SK-N-SH treated with all-trans-retinoic acid at 6 μM for 48 hours (cell line): Measurements from ENCODE around the gene PXDC1.

Experiments
- ATAC-seq: fragments of 200-7000 bp; cut with Tn5 transposase; 3 replicates; pipeline ENCODE4 v1.9.1; 2020; ENCODE audit warnings: mild to moderate bottlenecking, moderate library complexity
- ARNTL ChIP-seq: fragments of 450-650 bp; formaldehyde crosslinking; IDR thresholded peaks from 2 replicates; pipeline ENCODE4 v1.5.0; 2020; ENCODE audit warnings: low read depth, mild to moderate bottlenecking, moderate library complexity, borderline replicate concordance
- BACH2 ChIP-seq: fragments of 250-450 bp; sonication (Bioruptor Pico); IDR thresholded peaks from 2 replicates; pipeline ENCODE4 v1.9.0; 2021; ENCODE audit warnings: mild to moderate bottlenecking, borderline replicate concordance
- CSDC2 ChIP-seq: fragments of 250-450 bp; sonication (Bioruptor Pico); IDR thresholded peaks from 2 replicates; pipeline ENCODE4 v1.5.0; 2020; ENCODE audit warnings: mild to moderate bottlenecking, moderate library complexity
- ESRRG ChIP-seq: fragments of 250-450 bp; sonication (Bioruptor Pico); IDR thresholded peaks from 2 replicates; pipeline ENCODE4 v1.6.1; 2021; ENCODE audit warnings: mild to moderate bottlenecking
- GLIS3 ChIP-seq: fragments of 250-450 bp; sonication (Bioruptor Pico); IDR thresholded peaks from 2 replicates; pipeline ENCODE4 v1.5.0; 2020; ENCODE audit warnings: mild to moderate bottlenecking, moderate library complexity
- ISL1 ChIP-seq: fragments of 250-450 bp; sonication (Bioruptor Pico); IDR thresholded peaks from 2 replicates; pipeline ENCODE4 v2.1.2; 2022; ENCODE audit warnings: mild to moderate bottlenecking, moderate library complexity
- OSR1 ChIP-seq: fragments of 250-450 bp; sonication (Bioruptor Pico); IDR thresholded peaks from 2 replicates; pipeline ENCODE4 v1.8.0; 2022; ENCODE audit warnings: moderate library complexity, mild to moderate bottlenecking, inconsistent platforms
- PPARA ChIP-seq: fragments of 250-450 bp; sonication (Bioruptor Pico); IDR thresholded peaks from 2 replicates; pipeline ENCODE4 v1.5.0; 2020; ENCODE audit warnings: mild to moderate bottlenecking, borderline replicate concordance
- RARB ChIP-seq: fragments of 250-450 bp; sonication (Bioruptor Pico); IDR thresholded peaks from 2 replicates; pipeline ENCODE4 v1.8.0; 2021; ENCODE audit warnings: mild to moderate bottlenecking, moderate library complexity
- SNAI2 ChIP-seq: fragments of 250-450 bp; sonication (Bioruptor Pico); IDR thresholded peaks from 2 replicates; pipeline ENCODE4 v1.5.0; 2020; ENCODE audit warnings: mild to moderate bottlenecking, moderate library complexity
- TCF4 ChIP-seq: fragments of 250-450 bp; sonication (Bioruptor Pico); IDR thresholded peaks from 2 replicates; pipeline ENCODE4 v1.8.0; 2021; ENCODE audit warnings: mild to moderate bottlenecking, moderate library complexity, borderline replicate concordance
- TOX ChIP-seq: fragments of 250-450 bp; sonication (Bioruptor Pico); IDR thresholded peaks from 2 replicates; pipeline ENCODE4 v1.8.0; 2021; ENCODE audit warnings: mild to moderate bottlenecking, moderate library complexity, borderline replicate concordance
- ZC3H10 ChIP-seq: fragments of 250-450 bp; sonication (Bioruptor Pico); IDR thresholded peaks from 2 replicates; pipeline ENCODE4 v1.5.1; 2021; ENCODE audit warnings: mild to moderate bottlenecking, moderate library complexity
- ZFP3 ChIP-seq: fragments of 250-450 bp; sonication (Bioruptor Pico); IDR thresholded peaks from 2 replicates; pipeline ENCODE4 v1.5.0; 2020; ENCODE audit warnings: mild to moderate bottlenecking, moderate library complexity
- ZFP30 ChIP-seq: fragments of 450-650 bp; formaldehyde crosslinking; IDR thresholded peaks from 2 replicates; pipeline ENCODE4 v1.5.0; 2022; ENCODE audit warnings: mild to moderate bottlenecking, moderate library complexity
- ZNF565 ChIP-seq: fragments of 450-650 bp; formaldehyde crosslinking; conservative IDR thresholded peaks from 2 replicates; pipeline ENCODE4 v1.5.0; 2020; ENCODE audit warnings: low read depth, mild to moderate bottlenecking, moderate library complexity
- ZNF70 ChIP-seq: fragments of 450-650 bp; formaldehyde crosslinking; IDR thresholded peaks from 2 replicates; pipeline ENCODE4 v1.5.0; 2020; ENCODE audit warnings: mild to moderate bottlenecking, moderate library complexity
- ZNF8 ChIP-seq: fragments of 450-650 bp; formaldehyde crosslinking; IDR thresholded peaks from 2 replicates; pipeline ENCODE4 v1.5.0; 2020; ENCODE audit warnings: mild to moderate bottlenecking, moderate library complexity
- TF ChIP-seq, protein P1 (sequence below): fragments of 250-450 bp; sonication (Bioruptor Pico); IDR thresholded peaks from 2 replicates; pipeline ENCODE4 v1.5.1; 2020; ENCODE audit warnings: low read depth, mild to moderate bottlenecking, moderate library complexity
- TF ChIP-seq, protein P2 (sequence below): fragments of 250-450 bp; sonication (Bioruptor Pico); IDR thresholded peaks from 2 replicates; pipeline ENCODE4 v1.5.0; 2020; ENCODE audit warnings: mild to moderate bottlenecking, moderate library complexity
- TF ChIP-seq, protein P3 (sequence below): fragments of 250-450 bp; sonication (Bioruptor Pico); IDR thresholded peaks from 2 replicates; pipeline ENCODE4 v1.8.0; 2020; ENCODE audit warnings: mild to moderate bottlenecking, moderate library complexity, borderline replicate concordance
- TF ChIP-seq, protein P4 (sequence below): fragments of 250-450 bp; sonication (Bioruptor Pico); IDR thresholded peaks from 2 replicates; pipeline ENCODE4 v1.8.0; 2021; ENCODE audit warnings: low read depth, mild to moderate bottlenecking, moderate library complexity, borderline replicate concordance
- TF ChIP-seq, protein P5 (sequence below): fragments of 250-450 bp; sonication (Bioruptor Pico); IDR thresholded peaks from 2 replicates; pipeline ENCODE4 v1.5.1; 2021; ENCODE audit warnings: mild to moderate bottlenecking, moderate library complexity

PXDC1 gene

DNA sequence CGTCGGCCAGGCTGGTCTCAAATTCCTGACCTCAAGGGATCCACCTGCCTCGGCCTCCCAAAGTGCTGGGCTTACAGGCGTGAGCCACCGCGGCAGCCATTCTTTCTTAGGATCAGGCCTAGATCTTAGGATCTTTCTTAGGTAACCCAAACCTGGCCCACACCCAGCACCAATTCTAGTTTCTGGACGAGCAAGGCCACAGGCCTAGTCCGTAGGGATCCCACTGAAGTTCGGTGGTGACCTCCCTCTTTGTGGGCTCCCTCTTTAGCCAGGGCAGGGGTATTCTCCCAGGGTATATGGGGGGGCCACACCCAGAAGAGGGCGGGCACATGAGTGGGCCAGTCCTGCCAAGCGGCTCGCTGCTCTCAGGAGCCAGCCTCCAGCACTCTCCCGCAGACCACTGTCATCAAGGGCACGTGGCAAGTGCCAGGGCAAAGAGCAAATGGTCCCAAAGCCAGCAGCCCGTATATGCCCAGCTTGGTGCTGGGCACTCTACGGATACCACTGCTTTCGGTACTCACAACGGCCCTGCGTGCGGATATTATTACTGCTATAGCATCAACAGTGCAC is 6.5 kb downstream of the PXDC1 start:
- ATAC-seq = no peak
- TF ChIP-seq BACH2 (CRISPR knock-in tag) (no peak), GLIS3 (CRISPR knock-in tag) (no peak), CSDC2 (CRISPR knock-in tag) (no peak), TOX (CRISPR knock-in tag) (no peak)

DNA sequence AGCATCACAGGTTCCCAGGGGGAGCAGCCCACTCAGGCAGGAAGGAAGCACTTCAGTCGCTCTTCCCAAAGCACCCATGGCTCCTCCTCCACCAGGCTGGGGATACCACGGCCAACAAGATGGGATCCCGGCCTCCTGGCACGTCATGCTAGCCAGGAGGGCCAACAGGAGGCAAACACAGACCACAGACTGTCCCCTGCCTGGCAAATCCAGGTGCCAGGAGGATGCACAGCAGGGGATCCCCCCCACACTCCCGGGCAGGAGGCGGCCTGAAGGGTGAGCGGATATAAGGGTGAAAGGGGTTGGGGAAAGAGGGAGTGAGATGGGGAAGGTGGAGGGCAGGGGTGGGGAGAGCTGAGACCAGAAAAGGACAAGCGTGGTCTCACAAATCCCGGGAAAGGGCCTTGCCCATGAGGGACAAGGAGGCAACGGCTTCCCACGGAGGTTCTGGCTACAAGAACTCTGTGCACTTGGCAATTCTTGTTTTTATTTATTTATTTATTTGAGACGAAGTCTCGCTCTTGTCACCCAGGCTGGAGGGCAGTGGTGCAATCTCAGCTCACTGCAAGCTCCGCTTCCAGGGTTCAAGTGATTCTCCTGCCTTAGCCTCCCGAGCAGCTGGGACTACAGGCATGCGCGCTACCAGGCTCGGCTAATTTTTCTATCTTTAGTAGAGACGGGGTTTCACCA is 7.2 kb downstream of the PXDC1 start:
- TF ChIP-seq, protein P1, sequence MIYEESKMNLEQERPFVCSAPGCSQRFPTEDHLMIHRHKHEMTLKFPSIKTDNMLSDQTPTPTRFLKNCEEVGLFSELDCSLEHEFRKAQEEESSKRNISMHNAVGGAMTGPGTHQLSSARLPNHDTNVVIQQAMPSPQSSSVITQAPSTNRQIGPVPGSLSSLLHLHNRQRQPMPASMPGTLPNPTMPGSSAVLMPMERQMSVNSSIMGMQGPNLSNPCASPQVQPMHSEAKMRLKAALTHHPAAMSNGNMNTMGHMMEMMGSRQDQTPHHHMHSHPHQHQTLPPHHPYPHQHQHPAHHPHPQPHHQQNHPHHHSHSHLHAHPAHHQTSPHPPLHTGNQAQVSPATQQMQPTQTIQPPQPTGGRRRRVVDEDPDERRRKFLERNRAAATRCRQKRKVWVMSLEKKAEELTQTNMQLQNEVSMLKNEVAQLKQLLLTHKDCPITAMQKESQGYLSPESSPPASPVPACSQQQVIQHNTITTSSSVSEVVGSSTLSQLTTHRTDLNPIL (CRISPR knock-in tag) = no peak
- TF ChIP-seq TOX (CRISPR knock-in tag) = no peak
- no peak for TF ChIP-seq ZNF565
- TF ChIP-seq, protein P2, sequence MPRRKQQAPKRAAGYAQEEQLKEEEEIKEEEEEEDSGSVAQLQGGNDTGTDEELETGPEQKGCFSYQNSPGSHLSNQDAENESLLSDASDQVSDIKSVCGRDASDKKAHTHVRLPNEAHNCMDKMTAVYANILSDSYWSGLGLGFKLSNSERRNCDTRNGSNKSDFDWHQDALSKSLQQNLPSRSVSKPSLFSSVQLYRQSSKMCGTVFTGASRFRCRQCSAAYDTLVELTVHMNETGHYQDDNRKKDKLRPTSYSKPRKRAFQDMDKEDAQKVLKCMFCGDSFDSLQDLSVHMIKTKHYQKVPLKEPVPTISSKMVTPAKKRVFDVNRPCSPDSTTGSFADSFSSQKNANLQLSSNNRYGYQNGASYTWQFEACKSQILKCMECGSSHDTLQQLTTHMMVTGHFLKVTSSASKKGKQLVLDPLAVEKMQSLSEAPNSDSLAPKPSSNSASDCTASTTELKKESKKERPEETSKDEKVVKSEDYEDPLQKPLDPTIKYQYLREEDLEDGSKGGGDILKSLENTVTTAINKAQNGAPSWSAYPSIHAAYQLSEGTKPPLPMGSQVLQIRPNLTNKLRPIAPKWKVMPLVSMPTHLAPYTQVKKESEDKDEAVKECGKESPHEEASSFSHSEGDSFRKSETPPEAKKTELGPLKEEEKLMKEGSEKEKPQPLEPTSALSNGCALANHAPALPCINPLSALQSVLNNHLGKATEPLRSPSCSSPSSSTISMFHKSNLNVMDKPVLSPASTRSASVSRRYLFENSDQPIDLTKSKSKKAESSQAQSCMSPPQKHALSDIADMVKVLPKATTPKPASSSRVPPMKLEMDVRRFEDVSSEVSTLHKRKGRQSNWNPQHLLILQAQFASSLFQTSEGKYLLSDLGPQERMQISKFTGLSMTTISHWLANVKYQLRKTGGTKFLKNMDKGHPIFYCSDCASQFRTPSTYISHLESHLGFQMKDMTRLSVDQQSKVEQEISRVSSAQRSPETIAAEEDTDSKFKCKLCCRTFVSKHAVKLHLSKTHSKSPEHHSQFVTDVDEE (CRISPR knock-in tag) = no peak
- TF ChIP-seq ZNF70 (CRISPR knock-in tag) = no peak
- TF ChIP-seq, protein P3, sequence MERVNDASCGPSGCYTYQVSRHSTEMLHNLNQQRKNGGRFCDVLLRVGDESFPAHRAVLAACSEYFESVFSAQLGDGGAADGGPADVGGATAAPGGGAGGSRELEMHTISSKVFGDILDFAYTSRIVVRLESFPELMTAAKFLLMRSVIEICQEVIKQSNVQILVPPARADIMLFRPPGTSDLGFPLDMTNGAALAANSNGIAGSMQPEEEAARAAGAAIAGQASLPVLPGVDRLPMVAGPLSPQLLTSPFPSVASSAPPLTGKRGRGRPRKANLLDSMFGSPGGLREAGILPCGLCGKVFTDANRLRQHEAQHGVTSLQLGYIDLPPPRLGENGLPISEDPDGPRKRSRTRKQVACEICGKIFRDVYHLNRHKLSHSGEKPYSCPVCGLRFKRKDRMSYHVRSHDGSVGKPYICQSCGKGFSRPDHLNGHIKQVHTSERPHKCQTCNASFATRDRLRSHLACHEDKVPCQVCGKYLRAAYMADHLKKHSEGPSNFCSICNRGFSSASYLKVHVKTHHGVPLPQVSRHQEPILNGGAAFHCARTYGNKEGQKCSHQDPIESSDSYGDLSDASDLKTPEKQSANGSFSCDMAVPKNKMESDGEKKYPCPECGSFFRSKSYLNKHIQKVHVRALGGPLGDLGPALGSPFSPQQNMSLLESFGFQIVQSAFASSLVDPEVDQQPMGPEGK = no peak
- TF ChIP-seq RARB (CRISPR knock-in tag) = no peak
- TF ChIP-seq, protein P4, sequence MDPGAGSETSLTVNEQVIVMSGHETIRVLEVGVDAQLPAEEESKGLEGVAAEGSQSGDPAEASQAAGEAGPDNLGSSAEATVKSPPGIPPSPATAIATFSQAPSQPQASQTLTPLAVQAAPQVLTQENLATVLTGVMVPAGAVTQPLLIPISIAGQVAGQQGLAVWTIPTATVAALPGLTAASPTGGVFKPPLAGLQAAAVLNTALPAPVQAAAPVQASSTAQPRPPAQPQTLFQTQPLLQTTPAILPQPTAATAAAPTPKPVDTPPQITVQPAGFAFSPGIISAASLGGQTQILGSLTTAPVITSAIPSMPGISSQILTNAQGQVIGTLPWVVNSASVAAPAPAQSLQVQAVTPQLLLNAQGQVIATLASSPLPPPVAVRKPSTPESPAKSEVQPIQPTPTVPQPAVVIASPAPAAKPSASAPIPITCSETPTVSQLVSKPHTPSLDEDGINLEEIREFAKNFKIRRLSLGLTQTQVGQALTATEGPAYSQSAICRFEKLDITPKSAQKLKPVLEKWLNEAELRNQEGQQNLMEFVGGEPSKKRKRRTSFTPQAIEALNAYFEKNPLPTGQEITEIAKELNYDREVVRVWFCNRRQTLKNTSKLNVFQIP = no peak
- no peak for TF ChIP-seq TCF4 (CRISPR knock-in tag)
- no peak for TF ChIP-seq PPARA (CRISPR knock-in tag)
- no peak for TF ChIP-seq GLIS3 (CRISPR knock-in tag)
- TF ChIP-seq ZC3H10 (CRISPR knock-in tag) = no peak
- no peak for TF ChIP-seq ISL1 (CRISPR knock-in tag)
- TF ChIP-seq, protein P5, sequence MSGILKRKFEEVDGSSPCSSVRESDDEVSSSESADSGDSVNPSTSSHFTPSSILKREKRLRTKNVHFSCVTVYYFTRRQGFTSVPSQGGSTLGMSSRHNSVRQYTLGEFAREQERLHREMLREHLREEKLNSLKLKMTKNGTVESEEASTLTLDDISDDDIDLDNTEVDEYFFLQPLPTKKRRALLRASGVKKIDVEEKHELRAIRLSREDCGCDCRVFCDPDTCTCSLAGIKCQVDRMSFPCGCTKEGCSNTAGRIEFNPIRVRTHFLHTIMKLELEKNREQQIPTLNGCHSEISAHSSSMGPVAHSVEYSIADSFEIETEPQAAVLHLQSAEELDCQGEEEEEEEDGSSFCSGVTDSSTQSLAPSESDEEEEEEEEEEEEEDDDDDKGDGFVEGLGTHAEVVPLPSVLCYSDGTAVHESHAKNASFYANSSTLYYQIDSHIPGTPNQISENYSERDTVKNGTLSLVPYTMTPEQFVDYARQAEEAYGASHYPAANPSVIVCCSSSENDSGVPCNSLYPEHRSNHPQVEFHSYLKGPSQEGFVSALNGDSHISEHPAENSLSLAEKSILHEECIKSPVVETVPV (CRISPR knock-in tag) = no peak
- TF ChIP-seq ESRRG = no peak
- TF ChIP-seq CSDC2 (CRISPR knock-in tag) = no peak
- no peak for TF ChIP-seq OSR1 (CRISPR knock-in tag)
- no peak for TF ChIP-seq ARNTL
- TF ChIP-seq ZNF8 (CRISPR knock-in tag) = no peak
- TF ChIP-seq ZFP3 (CRISPR knock-in tag) = no peak
- no peak for ATAC-seq

DNA sequence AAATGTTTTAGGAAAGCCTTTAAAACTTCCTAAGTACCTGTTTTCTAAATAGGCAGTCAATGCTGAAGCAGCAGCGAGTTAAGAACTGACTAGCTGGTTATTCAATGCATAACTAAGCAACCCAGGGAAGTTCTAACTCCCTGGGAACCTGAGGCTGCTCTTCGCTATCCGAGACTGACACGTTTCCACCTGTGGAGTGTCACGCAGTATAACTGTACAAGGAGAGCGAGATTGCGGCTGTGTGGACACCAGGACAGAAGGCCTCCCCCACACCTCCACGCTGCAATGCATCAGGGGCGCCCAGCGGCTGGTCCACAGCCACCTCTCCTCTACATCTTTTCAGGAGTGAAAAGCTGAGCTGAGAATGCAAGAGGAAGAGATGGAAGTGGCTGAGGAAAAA is 8.0 kb downstream of the PXDC1 start:
- no peak for TF ChIP-seq SNAI2
- no peak for TF ChIP-seq OSR1 (CRISPR knock-in tag)
- TF ChIP-seq ZNF70 (CRISPR knock-in tag) = no peak
- no peak for TF ChIP-seq TCF4 (CRISPR knock-in tag)
- TF ChIP-seq ESRRG = no peak
- TF ChIP-seq, protein P5 (CRISPR knock-in tag) = no peak
- TF ChIP-seq ZNF8 (CRISPR knock-in tag) = no peak
- no peak for TF ChIP-seq BACH2 (CRISPR knock-in tag)
- TF ChIP-seq ZFP30 (CRISPR knock-in tag) = no peak
- no peak for TF ChIP-seq RARB (CRISPR knock-in tag)
- TF ChIP-seq, protein P4 = no peak
- no peak for TF ChIP-seq GLIS3 (CRISPR knock-in tag)
- ATAC-seq = no peak
